ENCODE results near the gene CNTN6.

GRCh38 chr3:1439395-1439794, 346.6 kb downstream of the CNTN6 start:
- TF ChIP-seq EGR1 (IDR thresholded peaks at IDR 0.05) (no peak), EP300 (IDR thresholded peaks at IDR 0.05; ENCODE audit: borderline replicate concordance) (no peak), RAD21 (IDR thresholded peaks at IDR 0.05; ENCODE audit: low read depth) (no peak), ZBTB7A (IDR thresholded peaks at IDR 0.05; ENCODE audit: low read depth) (no peak), CREB1 (IDR thresholded peaks at IDR 0.05; ENCODE audit: low read depth) (no peak), MAX (IDR thresholded peaks at IDR 0.05) (no peak), YY1 (IDR thresholded peaks at IDR 0.05; ENCODE audit: low read depth) (no peak), NFIC (IDR thresholded peaks at IDR 0.05) (no peak), CEBPB (IDR thresholded peaks at IDR 0.05) (no peak), TCF12 (IDR thresholded peaks at IDR 0.05; ENCODE audit: low read depth) (no peak), FOXM1 (IDR thresholded peaks at IDR 0.05; ENCODE audit: borderline replicate concordance, low read depth) (no peak), TEAD4 (IDR thresholded peaks at IDR 0.05) (no peak)
- TF ChIP-seq, protein P1, sequence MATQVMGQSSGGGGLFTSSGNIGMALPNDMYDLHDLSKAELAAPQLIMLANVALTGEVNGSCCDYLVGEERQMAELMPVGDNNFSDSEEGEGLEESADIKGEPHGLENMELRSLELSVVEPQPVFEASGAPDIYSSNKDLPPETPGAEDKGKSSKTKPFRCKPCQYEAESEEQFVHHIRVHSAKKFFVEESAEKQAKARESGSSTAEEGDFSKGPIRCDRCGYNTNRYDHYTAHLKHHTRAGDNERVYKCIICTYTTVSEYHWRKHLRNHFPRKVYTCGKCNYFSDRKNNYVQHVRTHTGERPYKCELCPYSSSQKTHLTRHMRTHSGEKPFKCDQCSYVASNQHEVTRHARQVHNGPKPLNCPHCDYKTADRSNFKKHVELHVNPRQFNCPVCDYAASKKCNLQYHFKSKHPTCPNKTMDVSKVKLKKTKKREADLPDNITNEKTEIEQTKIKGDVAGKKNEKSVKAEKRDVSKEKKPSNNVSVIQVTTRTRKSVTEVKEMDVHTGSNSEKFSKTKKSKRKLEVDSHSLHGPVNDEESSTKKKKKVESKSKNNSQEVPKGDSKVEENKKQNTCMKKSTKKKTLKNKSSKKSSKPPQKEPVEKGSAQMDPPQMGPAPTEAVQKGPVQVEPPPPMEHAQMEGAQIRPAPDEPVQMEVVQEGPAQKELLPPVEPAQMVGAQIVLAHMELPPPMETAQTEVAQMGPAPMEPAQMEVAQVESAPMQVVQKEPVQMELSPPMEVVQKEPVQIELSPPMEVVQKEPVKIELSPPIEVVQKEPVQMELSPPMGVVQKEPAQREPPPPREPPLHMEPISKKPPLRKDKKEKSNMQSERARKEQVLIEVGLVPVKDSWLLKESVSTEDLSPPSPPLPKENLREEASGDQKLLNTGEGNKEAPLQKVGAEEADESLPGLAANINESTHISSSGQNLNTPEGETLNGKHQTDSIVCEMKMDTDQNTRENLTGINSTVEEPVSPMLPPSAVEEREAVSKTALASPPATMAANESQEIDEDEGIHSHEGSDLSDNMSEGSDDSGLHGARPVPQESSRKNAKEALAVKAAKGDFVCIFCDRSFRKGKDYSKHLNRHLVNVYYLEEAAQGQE (IDR thresholded peaks at IDR 0.05; ENCODE audit: low read depth), result no peak
